Liver (tissue), 2 donors: Measurements from ENCODE around the gene FANCE.

Source experiments
- RAD21 ChIP-seq, 2 donors: IDR thresholded peaks; 2 replicates each; pipeline ENCODE4 v1.6.1; 2016; ENCODE audit warnings: antibody characterized with exemption in 2 of 2, mild to moderate bottlenecking in 2 of 2
- YY1 ChIP-seq: IDR thresholded peaks from 2 replicates; pipeline ENCODE4 v1.6.1; 2016; ENCODE audit warnings: antibody characterized with exemption, mild to moderate bottlenecking
- donor health status: healthy.

DNA sequence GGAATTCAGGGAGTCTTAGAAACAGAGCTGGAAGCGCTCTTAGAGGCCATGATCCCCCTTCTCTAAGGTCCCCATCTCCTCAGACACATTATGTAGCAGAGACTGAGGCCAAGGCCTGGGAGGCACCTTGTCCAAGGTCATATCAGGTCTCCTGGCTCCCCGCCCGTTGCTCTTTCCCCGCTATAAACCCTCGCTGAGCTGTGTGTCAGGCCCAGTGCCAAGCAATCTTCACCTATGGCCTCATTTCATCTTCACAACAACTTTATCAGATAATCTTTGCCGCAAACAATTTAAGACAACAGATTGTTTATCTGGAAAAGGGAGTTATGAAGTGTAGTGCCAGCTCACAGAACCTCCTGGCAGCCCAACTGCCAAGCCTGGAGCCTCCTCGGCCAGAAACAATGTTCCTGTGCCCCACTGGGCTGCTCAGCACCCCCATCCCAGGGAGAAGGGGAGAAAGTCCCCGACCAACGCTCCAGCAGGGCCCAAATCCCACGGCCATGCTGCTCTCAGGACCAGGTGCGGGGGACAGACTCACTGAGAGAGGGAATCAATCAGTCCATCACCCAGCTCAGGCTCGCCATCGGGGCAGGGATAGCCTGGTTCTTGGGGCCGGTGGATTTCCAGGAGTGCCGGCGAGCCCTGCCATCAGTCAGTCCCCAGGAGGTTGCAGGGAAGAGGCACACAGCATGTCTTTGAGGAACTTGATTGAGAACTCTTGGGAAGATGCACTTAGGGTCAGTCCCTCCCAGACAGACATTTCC lies 16.9 kb upstream of the FANCE start:
- no peak for TF ChIP-seq RAD21 (IDR thresholded peaks at IDR 0.05)
- no peak for TF ChIP-seq YY1
